ENCODE data around the gene PDLIM1.
A peak's percentile ranks its signal among the peaks of the same experiment; 100 is the strongest.
"Not testable (repeated sequence)": the region's sequence is repeated elsewhere in the genome, so short reads cannot be mapped to it uniquely, and the experiment has no call there.

Gene PDLIM1

GRCh38 chr10:95236068-95236903 is 54.5 kb downstream of the PDLIM1 start:
- H3K36me3 Mint-ChIP-seq (ENCODE audit: low read depth): peaks cover 4% of the 10 kb centered on the region
- H3K9me3 Mint-ChIP-seq: no peaks in the 10 kb centered on the region
- H3K4me1 Mint-ChIP-seq (ENCODE audit: low read depth): peaks cover 29% of the 10 kb centered on the region
- H3K27me3 Mint-ChIP-seq: peaks cover 4% of the 10 kb centered on the region
- H3K27ac Mint-ChIP-seq: peak overlapping the region; percentile 78
- peak overlapping the region; percentile 28 for H3K4me3 Mint-ChIP-seq

- peaks cover 35% of the 10 kb centered on the region for H3K4me1 Mint-ChIP-seq (ENCODE audit: low read depth)
- no peak overlapping the region for H3K4me3 Mint-ChIP-seq
- H3K9me3 Mint-ChIP-seq: no peaks in the 10 kb centered on the region
- H3K27me3 Mint-ChIP-seq: peaks cover 4% of the 10 kb centered on the region
- peak overlapping the region; percentile 78 for H3K27ac Mint-ChIP-seq
- H3K36me3 Mint-ChIP-seq (ENCODE audit: low read depth): peaks cover 4% of the 10 kb centered on the region
These were observed 55.1 kb downstream of the PDLIM1 start for GRCh38 chr10:95235676-95236067.

- Mint-ChIP-seq H3K27me3 (peaks cover 4% of the 10 kb centered on the region), H3K36me3 (ENCODE audit: low read depth) (no peaks in the 10 kb centered on the region), H3K27ac (no peak overlapping the region), H3K4me1 (ENCODE audit: low read depth) (peaks cover 42% of the 10 kb centered on the region), H3K4me3 (no peak overlapping the region), H3K9me3 (no peaks in the 10 kb centered on the region)
These were observed 55.9 kb downstream of the PDLIM1 start for GRCh38 chr10:95234951-95235350.

GRCh38 chr10:95233377-95234034 is 57.3 kb downstream of the PDLIM1 start:
- Mint-ChIP-seq H3K27me3 (no peaks in the 10 kb centered on the region), H3K27ac (no peak overlapping the region), H3K4me3 (no peak overlapping the region), H3K4me1 (ENCODE audit: low read depth) (peaks cover 43% of the 10 kb centered on the region), H3K9me3 (no peaks in the 10 kb centered on the region), H3K36me3 (ENCODE audit: low read depth) (no peaks in the 10 kb centered on the region)

GRCh38 chr10:95230677-95231586 is 59.9 kb downstream of the PDLIM1 start:
- not testable (repeated sequence) for H3K27me3 Mint-ChIP-seq; H3K9me3 Mint-ChIP-seq; H3K36me3 Mint-ChIP-seq (ENCODE audit: low read depth)
- Mint-ChIP-seq H3K4me1 (ENCODE audit: low read depth) (peaks cover 27% of the 10 kb centered on the region), H3K4me3 (peak overlapping the region; percentile 72), H3K27ac (peak overlapping the region; percentile 71)

GRCh38 chr10:95229724-95230627 is 60.8 kb downstream of the PDLIM1 start:
- Mint-ChIP-seq H3K4me3 (peak overlapping the region; percentile 72), H3K9me3 (no peaks in the 10 kb centered on the region), H3K36me3 (ENCODE audit: low read depth) (no peaks in the 10 kb centered on the region), H3K4me1 (ENCODE audit: low read depth) (peaks cover 17% of the 10 kb centered on the region), H3K27ac (no peak overlapping the region), H3K27me3 (no peaks in the 10 kb centered on the region)

- not testable (repeated sequence) for H3K4me3 Mint-ChIP-seq
- H3K4me1 Mint-ChIP-seq (ENCODE audit: low read depth): peaks cover 16% of the 10 kb centered on the region
These were observed 61.7 kb downstream of the PDLIM1 start for GRCh38 chr10:95228934-95229723.

GRCh38 chr10:95225136-95225535 is 65.7 kb downstream of the PDLIM1 start:
- Mint-ChIP-seq H3K9me3 (no peaks in the 10 kb centered on the region), H3K36me3 (ENCODE audit: low read depth) (no peaks in the 10 kb centered on the region), H3K4me1 (ENCODE audit: low read depth) (peaks cover 3% of the 10 kb centered on the region), H3K4me3 (no peak overlapping the region), H3K27me3 (no peaks in the 10 kb centered on the region), H3K27ac (no peak overlapping the region)

More at GRCh38 chr10:95228934-95229723, 61.7 kb downstream of the PDLIM1 start:
- not testable (repeated sequence) for H3K27ac Mint-ChIP-seq; H3K27me3 Mint-ChIP-seq; H3K9me3 Mint-ChIP-seq; H3K36me3 Mint-ChIP-seq (ENCODE audit: low read depth)

GRCh38 chr10:95221124-95221523 is 69.7 kb downstream of the PDLIM1 start:
- Mint-ChIP-seq H3K9me3 (no peaks in the 10 kb centered on the region), H3K27ac (no peak overlapping the region), H3K36me3 (ENCODE audit: low read depth) (no peaks in the 10 kb centered on the region), H3K27me3 (peaks cover 6% of the 10 kb centered on the region), H3K4me1 (ENCODE audit: low read depth) (no peaks in the 10 kb centered on the region), H3K4me3 (no peak overlapping the region)

GRCh38 chr10:95220539-95220938 is 70.3 kb downstream of the PDLIM1 start:
- Mint-ChIP-seq H3K27ac (no peak overlapping the region), H3K36me3 (ENCODE audit: low read depth) (no peaks in the 10 kb centered on the region), H3K27me3 (peaks cover 7% of the 10 kb centered on the region), H3K4me1 (ENCODE audit: low read depth) (no peaks in the 10 kb centered on the region), H3K9me3 (no peaks in the 10 kb centered on the region), H3K4me3 (no peak overlapping the region)

- Mint-ChIP-seq H3K27ac (no peak overlapping the region), H3K27me3 (peaks cover 7% of the 10 kb centered on the region), H3K36me3 (ENCODE audit: low read depth) (no peaks in the 10 kb centered on the region), H3K4me1 (ENCODE audit: low read depth) (no peaks in the 10 kb centered on the region), H3K9me3 (no peaks in the 10 kb centered on the region), H3K4me3 (no peak overlapping the region)
These were observed 73.3 kb downstream of the PDLIM1 start for GRCh38 chr10:95217476-95217875.

GRCh38 chr10:95214793-95215192 is 76.0 kb downstream of the PDLIM1 start:
- no peaks in the 10 kb centered on the region for H3K36me3 Mint-ChIP-seq (ENCODE audit: low read depth)
- no peak overlapping the region for H3K4me3 Mint-ChIP-seq
- H3K9me3 Mint-ChIP-seq: no peaks in the 10 kb centered on the region

GRCh38 chr10:95214369-95214768 is 76.4 kb downstream of the PDLIM1 start:
- Mint-ChIP-seq H3K4me3 (no peak overlapping the region), H3K36me3 (ENCODE audit: low read depth) (no peaks in the 10 kb centered on the region), H3K9me3 (no peaks in the 10 kb centered on the region), H3K4me1 (ENCODE audit: low read depth) (no peaks in the 10 kb centered on the region), H3K27me3 (peaks cover 7% of the 10 kb centered on the region), H3K27ac (no peak overlapping the region)

More at GRCh38 chr10:95214793-95215192, 76.0 kb downstream of the PDLIM1 start:
- H3K27ac Mint-ChIP-seq: no peak overlapping the region
- H3K27me3 Mint-ChIP-seq: peaks cover 7% of the 10 kb centered on the region
- no peaks in the 10 kb centered on the region for H3K4me1 Mint-ChIP-seq (ENCODE audit: low read depth)
